ENCODE data around the gene GIN1. TPM values are rescaled to one million over a fixed set of nuclear protein-coding genes. Genes with fewer than 3 reads are reported as not detected.

The GIN1 gene
- total and polyA plus RNA-seq, 9 of the 15 experiments (the other 6 are each of a cell fraction or from before 2014, with no cell fraction given), result 2.4 to 9.8 (median 7.8) TPM

DNA sequence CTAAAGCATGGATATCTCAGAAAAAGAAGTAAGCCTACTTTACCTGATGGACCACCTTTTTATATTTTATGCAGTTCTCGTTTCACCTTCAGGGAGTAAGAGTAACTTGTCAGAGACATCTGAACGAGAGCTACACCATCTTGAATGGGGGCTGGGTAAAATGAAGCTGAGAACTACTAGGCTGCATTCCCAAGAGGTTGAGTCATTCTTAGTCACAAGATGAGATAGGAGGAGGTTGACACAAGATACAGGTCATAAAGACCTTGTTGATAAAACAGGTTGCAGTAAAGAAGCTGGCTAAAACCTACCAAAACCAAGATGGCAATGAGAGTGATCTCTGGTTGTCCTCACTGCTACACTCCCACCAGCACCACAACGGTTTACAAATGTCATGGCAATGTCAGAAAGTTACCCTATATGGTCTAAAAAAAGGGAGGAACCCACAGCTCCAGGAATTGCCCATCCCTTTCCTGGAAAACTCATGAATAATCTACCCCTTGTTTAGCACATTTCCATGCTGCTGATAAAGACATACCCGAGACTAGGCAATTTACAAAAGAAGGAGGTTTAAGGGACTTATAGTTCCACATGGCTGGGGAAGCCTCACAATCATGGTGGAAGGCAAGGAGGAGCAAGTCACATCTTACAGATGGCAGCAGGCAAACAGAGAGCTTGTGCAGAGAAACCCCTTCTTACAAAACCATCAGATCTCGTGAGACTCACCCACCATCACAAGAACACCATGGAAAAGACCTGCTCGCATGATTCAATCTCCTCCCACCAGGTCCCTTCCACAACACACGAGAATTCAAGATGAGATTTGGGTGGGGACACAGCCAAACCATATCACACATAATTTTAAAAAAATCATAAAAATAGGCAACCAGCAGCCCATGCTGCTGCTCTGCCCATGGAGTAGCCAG, 62.5 kb downstream of the GIN1 start (continued):
- TF ChIP-seq, protein P1, sequence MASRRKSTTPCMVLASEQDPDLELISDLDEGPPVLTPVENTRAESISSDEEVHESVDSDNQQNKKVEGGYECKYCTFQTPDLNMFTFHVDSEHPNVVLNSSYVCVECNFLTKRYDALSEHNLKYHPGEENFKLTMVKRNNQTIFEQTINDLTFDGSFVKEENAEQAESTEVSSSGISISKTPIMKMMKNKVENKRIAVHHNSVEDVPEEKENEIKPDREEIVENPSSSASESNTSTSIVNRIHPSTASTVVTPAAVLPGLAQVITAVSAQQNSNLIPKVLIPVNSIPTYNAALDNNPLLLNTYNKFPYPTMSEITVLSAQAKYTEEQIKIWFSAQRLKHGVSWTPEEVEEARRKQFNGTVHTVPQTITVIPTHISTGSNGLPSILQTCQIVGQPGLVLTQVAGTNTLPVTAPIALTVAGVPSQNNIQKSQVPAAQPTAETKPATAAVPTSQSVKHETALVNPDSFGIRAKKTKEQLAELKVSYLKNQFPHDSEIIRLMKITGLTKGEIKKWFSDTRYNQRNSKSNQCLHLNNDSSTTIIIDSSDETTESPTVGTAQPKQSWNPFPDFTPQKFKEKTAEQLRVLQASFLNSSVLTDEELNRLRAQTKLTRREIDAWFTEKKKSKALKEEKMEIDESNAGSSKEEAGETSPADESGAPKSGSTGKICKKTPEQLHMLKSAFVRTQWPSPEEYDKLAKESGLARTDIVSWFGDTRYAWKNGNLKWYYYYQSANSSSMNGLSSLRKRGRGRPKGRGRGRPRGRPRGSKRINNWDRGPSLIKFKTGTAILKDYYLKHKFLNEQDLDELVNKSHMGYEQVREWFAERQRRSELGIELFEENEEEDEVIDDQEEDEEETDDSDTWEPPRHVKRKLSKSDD (conservative IDR thresholded peaks at IDR 0.05; ENCODE audit: low read length), result no peak
- TF ChIP-seq LEF1 (IDR thresholded peaks at IDR 0.05), result no peak; the same call in 1 of the 2 replicates
- TF ChIP-seq, protein P2, sequence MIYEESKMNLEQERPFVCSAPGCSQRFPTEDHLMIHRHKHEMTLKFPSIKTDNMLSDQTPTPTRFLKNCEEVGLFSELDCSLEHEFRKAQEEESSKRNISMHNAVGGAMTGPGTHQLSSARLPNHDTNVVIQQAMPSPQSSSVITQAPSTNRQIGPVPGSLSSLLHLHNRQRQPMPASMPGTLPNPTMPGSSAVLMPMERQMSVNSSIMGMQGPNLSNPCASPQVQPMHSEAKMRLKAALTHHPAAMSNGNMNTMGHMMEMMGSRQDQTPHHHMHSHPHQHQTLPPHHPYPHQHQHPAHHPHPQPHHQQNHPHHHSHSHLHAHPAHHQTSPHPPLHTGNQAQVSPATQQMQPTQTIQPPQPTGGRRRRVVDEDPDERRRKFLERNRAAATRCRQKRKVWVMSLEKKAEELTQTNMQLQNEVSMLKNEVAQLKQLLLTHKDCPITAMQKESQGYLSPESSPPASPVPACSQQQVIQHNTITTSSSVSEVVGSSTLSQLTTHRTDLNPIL (CRISPR knock-in tag; IDR thresholded peaks at IDR 0.05), result peak; percentile 73; the same call in 1 of the 2 replicates
- TF ChIP-seq TEAD2 (tag; IDR thresholded peaks at IDR 0.05), result peak; percentile 81
- TF ChIP-seq SMAD1 (IDR thresholded peaks at IDR 0.05; ENCODE audit: low read depth, low read length, partially characterized antibody), result no peak
- TF ChIP-seq HNRNPLL (IDR thresholded peaks at IDR 0.05; ENCODE audit: low read depth, low read length, poor library complexity, severe bottlenecking), result no peak
- TF ChIP-seq MBD2 (IDR thresholded peaks at IDR 0.05; ENCODE audit: borderline replicate concordance, low read depth), result no peak
- TF ChIP-seq HNRNPL (IDR thresholded peaks at IDR 0.05; ENCODE audit: low read depth, low read length), result no peak
- no peak for TF ChIP-seq THRAP3 (IDR thresholded peaks at IDR 0.05; ENCODE audit: borderline replicate concordance)
- TF ChIP-seq ZNF217 (CRISPR knock-in tag; IDR thresholded peaks at IDR 0.05), result no peak
- TF ChIP-seq STAT5A (IDR thresholded peaks at IDR 0.05; ENCODE audit: borderline replicate concordance, low read length), result peak; percentile 66
- TF ChIP-seq RAD21 (CRISPR knock-in tag; conservative IDR thresholded peaks at IDR 0.05 in 1 of 2, IDR thresholded peaks at IDR 0.05 in 1 of 2), result 0 out of 4 replicates have a peak, but pooled peaks of 1 of the 2 experiments have one; percentile 13
- peak; percentile 95 for TF ChIP-seq ILK (tag; IDR thresholded peaks at IDR 0.05; ENCODE audit: borderline replicate concordance, low read depth)
- TF ChIP-seq CHD1 (IDR thresholded peaks at IDR 0.05; ENCODE audit: low read length), result no peak
- peak; percentile 81; the same call in 1 of the 2 replicates for TF ChIP-seq KLF13 (tag; IDR thresholded peaks at IDR 0.05; ENCODE audit: borderline replicate concordance, low read depth)
- TF ChIP-seq, protein P3, sequence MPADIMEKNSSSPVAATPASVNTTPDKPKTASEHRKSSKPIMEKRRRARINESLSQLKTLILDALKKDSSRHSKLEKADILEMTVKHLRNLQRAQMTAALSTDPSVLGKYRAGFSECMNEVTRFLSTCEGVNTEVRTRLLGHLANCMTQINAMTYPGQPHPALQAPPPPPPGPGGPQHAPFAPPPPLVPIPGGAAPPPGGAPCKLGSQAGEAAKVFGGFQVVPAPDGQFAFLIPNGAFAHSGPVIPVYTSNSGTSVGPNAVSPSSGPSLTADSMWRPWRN (IDR thresholded peaks at IDR 0.05; ENCODE audit: low read depth), result no peak
- no peak for TF ChIP-seq FOXJ2 (tag; IDR thresholded peaks at IDR 0.05)
- no peak for TF ChIP-seq FIP1L1 (IDR thresholded peaks at IDR 0.05; ENCODE audit: low read depth, low read length, poor library complexity, severe bottlenecking)
- TF ChIP-seq, protein P4, sequence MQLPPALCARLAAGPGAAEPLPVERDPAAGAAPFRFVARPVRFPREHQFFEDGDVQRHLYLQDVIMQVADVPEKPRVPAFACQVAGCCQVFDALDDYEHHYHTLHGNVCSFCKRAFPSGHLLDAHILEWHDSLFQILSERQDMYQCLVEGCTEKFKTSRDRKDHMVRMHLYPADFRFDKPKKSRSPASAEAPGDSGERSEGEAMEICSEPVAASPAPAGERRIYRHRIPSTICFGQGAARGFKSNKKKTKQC (CRISPR knock-in tag; IDR thresholded peaks at IDR 0.05), result no peak
- TF ChIP-seq, protein P5, sequence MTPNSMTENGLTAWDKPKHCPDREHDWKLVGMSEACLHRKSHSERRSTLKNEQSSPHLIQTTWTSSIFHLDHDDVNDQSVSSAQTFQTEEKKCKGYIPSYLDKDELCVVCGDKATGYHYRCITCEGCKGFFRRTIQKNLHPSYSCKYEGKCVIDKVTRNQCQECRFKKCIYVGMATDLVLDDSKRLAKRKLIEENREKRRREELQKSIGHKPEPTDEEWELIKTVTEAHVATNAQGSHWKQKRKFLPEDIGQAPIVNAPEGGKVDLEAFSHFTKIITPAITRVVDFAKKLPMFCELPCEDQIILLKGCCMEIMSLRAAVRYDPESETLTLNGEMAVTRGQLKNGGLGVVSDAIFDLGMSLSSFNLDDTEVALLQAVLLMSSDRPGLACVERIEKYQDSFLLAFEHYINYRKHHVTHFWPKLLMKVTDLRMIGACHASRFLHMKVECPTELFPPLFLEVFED (CRISPR knock-in tag; conservative IDR thresholded peaks at IDR 0.05), result peak; percentile 97
